ENCODE results near the gene SETX.
"Not testable (repeated sequence)": the region's sequence is repeated elsewhere in the genome, so short reads cannot be mapped to it uniquely, and the experiment has no call there.

The SETX gene

DNA sequence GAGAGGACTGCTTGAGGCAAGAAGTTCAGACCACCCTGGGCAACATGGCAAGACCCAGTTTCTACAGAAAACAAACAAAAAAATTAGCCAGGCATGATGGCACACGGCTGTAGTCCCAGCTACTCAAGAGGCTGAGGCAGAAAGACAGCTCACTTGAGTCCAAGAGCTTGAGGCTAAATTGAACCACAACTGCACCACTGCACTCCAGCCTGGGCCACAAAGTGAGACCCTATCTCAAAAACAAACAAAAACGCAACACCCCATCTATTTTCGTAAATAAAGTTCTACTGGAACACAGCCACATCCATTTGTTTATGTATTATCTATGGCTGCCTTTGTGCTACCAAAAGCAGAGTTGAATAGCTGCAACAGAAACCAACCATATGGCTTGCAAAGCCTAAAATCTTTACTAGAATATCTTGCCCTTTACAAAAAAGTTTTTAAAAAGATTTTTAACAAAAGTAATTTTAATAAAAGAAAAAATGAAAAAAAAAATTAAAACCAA lies 67.5 kb downstream of the SETX start:
- Histone ChIP-seq H3K9me3 (ENCODE audit: control insufficient read depth, low read length) (no peaks in the 10 kb centered on the region), H3K4me3 (ENCODE audit: extremely low read depth, insufficient read depth, low read length, poor library complexity, severe bottlenecking) (no peak overlapping the region), H3K36me3 (ENCODE audit: control insufficient read depth, insufficient read depth, low read length) (peaks cover 74% of the 10 kb centered on the region), H3K4me1 (ENCODE audit: control insufficient read depth, insufficient read depth, low read length, poor library complexity, severe bottlenecking) (peaks cover 3% of the 10 kb centered on the region), H3K27ac (ENCODE audit: low read depth, low read length, severe bottlenecking) (no peak overlapping the region)
- WGBS, 2 experiments (ENCODE audit: insufficient coverage in 2 of 2): 92 to 100% methylated on average over 1 of the region's 3 CpGs

DNA sequence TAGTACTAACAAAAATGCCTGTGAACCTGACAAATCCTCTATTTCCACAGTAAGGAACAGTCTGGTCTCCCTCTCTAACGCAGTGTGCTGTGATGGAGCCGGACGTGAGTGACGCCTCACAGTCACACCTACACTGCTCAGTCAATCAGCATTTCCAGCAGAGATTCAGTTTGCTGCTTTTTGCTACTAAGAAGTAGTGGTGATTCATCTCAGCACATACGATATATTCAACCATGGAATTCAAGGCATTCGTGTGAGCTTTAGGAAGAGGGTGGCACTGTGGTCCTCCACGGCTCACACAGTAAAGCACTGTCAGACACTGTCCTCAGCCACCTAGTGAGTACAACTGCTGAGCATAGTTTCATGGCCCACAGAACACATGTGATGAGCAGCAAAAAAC lies 70.9 kb downstream of the SETX start:
- Histone ChIP-seq H3K9me3 (ENCODE audit: control insufficient read depth, low read length) (no peaks in the 10 kb centered on the region), H3K4me1 (ENCODE audit: control insufficient read depth, insufficient read depth, low read length, poor library complexity, severe bottlenecking) (no peaks in the 10 kb centered on the region), H3K27ac (ENCODE audit: low read depth, low read length, severe bottlenecking) (no peak overlapping the region), H3K4me3 (ENCODE audit: extremely low read depth, insufficient read depth, low read length, poor library complexity, severe bottlenecking) (no peak overlapping the region), H3K36me3 (ENCODE audit: control insufficient read depth, insufficient read depth, low read length) (peaks cover 89% of the 10 kb centered on the region)
- 96 to 100% methylated on average over 4 to 7 of the region's 7 CpGs for WGBS, 2 experiments (ENCODE audit: insufficient coverage in 2 of 2)

DNA sequence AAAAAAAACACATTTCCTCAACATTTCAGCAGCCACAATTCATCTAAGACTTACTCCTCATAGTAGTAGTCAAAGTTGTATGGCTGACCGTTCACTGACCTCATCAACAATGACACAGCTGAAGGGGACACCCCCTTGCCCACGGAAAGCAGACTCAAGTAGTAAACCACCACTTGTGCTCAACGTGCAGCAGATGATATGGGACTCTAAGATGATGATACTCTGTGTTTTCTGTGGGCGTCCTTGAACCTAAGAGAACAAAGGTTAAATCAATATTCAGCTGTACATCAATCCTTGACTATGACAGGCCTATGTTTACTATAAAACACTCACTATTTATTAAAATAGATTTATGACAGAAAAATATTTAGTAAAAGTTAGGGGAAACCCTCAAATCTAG lies 71.6 kb downstream of the SETX start:
- Histone ChIP-seq H3K4me3 (ENCODE audit: extremely low read depth, insufficient read depth, low read length, poor library complexity, severe bottlenecking) (no peak overlapping the region), H3K27ac (ENCODE audit: low read depth, low read length, severe bottlenecking) (no peak overlapping the region), H3K36me3 (ENCODE audit: control insufficient read depth, insufficient read depth, low read length) (peaks cover 88% of the 10 kb centered on the region), H3K9me3 (ENCODE audit: control insufficient read depth, low read length) (no peaks in the 10 kb centered on the region), H3K4me1 (ENCODE audit: control insufficient read depth, insufficient read depth, low read length, poor library complexity, severe bottlenecking) (no peaks in the 10 kb centered on the region)
- 100% methylated on average over 2 to 3 of the region's 4 CpGs for WGBS, 2 experiments (ENCODE audit: insufficient coverage in 2 of 2)

DNA sequence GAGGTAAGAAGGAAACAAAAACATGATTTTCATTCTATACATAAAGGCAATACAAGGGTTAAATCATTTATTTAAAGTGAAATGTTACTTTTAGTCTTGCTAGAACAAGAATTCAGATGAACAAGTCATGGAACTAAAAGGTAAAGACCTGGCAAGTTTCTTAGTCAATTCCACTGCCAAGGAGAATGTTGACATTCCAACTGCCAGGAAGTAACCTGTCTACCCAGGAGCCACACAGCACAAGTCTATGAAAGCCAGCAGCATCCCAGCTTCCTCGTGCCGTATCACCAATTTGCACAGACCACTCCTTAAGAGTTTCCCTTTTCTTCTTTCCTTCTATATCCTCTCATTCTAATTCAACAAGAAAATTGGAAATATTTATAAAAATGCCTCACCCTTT lies 79.9 kb downstream of the SETX start:
- Histone ChIP-seq H3K36me3 (ENCODE audit: control insufficient read depth, insufficient read depth, low read length) (peaks cover 98% of the 10 kb centered on the region), H3K4me1 (ENCODE audit: control insufficient read depth, insufficient read depth, low read length, poor library complexity, severe bottlenecking) (no peaks in the 10 kb centered on the region), H3K27ac (ENCODE audit: low read depth, low read length, severe bottlenecking) (no peak overlapping the region), H3K4me3 (ENCODE audit: extremely low read depth, insufficient read depth, low read length, poor library complexity, severe bottlenecking) (no peak overlapping the region), H3K9me3 (ENCODE audit: control insufficient read depth, low read length) (no peaks in the 10 kb centered on the region)
- 100% methylated on average over 1 to 2 of the region's 2 CpGs for WGBS, 2 experiments (ENCODE audit: insufficient coverage in 2 of 2)

DNA sequence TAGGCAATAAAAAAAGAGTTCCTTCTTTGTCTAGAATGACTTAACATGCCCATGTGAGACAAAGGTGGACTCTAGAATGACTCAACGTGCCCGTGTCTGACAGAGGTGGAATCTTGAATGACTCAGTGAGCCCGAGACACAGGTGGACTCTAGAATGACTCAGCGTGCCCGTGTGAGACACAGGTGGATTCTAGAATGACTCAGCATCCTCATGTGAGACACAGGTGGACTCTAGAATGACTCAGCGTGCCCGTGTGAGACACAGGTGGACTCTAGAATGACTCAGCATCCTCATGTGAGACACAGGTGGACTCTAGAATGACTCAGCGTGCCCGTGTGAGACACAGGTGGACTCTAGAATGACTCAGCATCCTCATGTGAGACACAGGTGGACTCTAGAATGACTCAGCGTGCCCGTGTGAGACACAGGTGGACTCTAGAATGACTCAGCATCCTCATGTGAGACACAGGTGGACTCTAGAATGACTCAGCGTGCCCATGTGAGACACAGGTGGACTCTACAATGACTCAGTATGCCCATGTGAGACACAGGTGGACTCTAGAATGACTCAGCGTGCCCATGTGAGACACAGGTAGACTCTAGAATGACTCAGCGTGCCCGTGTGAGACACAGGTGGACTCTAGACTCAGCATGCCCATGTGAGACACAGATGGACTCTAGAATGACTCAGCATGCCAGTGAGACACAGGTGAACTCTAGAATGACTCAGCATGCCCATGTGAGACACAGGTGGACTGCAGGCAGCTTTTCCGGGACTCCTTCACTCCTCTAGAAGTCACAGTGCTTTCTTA lies 84.9 kb downstream of the SETX start:
- H3K4me1 ChIP-seq (ENCODE audit: control insufficient read depth, insufficient read depth, low read length, poor library complexity, severe bottlenecking); H3K9me3 ChIP-seq (ENCODE audit: control insufficient read depth, low read length); H3K27ac ChIP-seq (ENCODE audit: low read depth, low read length, severe bottlenecking); H3K4me3 ChIP-seq (ENCODE audit: extremely low read depth, insufficient read depth, low read length, poor library complexity, severe bottlenecking): not testable (repeated sequence)
- H3K36me3 ChIP-seq (ENCODE audit: control insufficient read depth, insufficient read depth, low read length): peaks cover 90% of the 10 kb centered on the region
- 95 to 97% methylated on average over 6 to 8 of the region's 16 CpGs for WGBS, 2 experiments (ENCODE audit: insufficient coverage in 2 of 2)

DNA sequence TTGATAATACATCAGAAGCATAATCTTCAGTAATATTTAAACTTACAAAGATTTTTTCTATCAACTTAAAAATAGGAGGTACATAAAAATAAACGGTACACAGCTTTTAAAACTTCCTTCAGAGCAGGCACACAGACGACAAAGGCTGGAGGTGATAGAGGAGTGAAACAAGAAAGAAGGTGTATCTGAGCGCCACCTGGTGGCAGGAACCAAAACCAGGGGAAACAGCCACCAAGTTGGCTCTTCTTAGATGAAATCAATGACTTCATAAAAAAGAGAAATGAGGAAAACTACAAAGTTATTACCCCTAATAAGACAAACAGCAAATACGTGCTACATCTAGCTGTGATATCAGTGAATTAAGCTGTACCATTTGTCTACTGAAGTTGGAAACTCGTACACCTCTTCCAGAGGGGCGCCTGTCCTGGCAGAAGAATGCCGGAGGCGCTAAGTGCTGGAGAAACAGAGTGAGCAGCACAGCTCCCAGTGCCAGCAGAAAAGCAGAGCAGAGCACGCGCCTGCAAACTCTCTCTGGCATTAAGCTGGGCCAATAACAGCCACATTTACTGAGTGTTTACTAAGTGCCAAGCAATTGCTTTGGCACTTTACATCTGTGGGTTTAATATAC lies 85.9 kb downstream of the SETX start:
- H3K27ac ChIP-seq (ENCODE audit: low read depth, low read length, severe bottlenecking): no peak overlapping the region
- 63 to 72% methylated on average over 8 of the region's 10 CpGs for WGBS, 2 experiments (ENCODE audit: insufficient coverage in 2 of 2)
- H3K4me1 ChIP-seq (ENCODE audit: control insufficient read depth, insufficient read depth, low read length, poor library complexity, severe bottlenecking): no peaks in the 10 kb centered on the region
- H3K4me3 ChIP-seq (ENCODE audit: extremely low read depth, insufficient read depth, low read length, poor library complexity, severe bottlenecking): no peak overlapping the region
- peaks cover 90% of the 10 kb centered on the region for H3K36me3 ChIP-seq (ENCODE audit: control insufficient read depth, insufficient read depth, low read length)
- no peaks in the 10 kb centered on the region for H3K9me3 ChIP-seq (ENCODE audit: control insufficient read depth, low read length)

DNA sequence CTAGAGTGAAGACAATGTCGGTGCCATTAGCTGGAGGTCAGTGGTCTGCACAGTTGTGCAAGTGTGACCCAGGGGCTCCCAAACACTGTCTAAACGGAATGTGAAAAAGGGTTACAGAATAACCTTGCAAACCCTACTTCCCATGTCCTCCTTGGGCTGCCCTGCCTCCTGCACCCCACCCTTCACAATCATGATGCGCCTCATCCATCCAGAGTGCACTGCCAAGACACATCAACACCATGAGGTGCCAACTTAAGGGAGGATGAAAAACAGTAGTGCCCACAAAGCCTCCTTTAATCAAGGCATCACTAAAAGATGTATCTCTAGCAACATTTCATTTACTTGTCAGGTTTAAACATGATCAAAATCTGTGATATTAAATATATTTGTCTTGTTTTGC lies 87.1 kb downstream of the SETX start:
- Histone ChIP-seq H3K9me3 (ENCODE audit: control insufficient read depth, low read length) (no peaks in the 10 kb centered on the region), H3K4me3 (ENCODE audit: extremely low read depth, insufficient read depth, low read length, poor library complexity, severe bottlenecking) (no peak overlapping the region), H3K27ac (ENCODE audit: low read depth, low read length, severe bottlenecking) (no peak overlapping the region), H3K36me3 (ENCODE audit: control insufficient read depth, insufficient read depth, low read length) (peaks cover 90% of the 10 kb centered on the region), H3K4me1 (ENCODE audit: control insufficient read depth, insufficient read depth, low read length, poor library complexity, severe bottlenecking) (no peaks in the 10 kb centered on the region)
- WGBS, 2 experiments (ENCODE audit: insufficient coverage in 2 of 2): 86 to 95% methylated on average over 3 of the region's 3 CpGs

DNA sequence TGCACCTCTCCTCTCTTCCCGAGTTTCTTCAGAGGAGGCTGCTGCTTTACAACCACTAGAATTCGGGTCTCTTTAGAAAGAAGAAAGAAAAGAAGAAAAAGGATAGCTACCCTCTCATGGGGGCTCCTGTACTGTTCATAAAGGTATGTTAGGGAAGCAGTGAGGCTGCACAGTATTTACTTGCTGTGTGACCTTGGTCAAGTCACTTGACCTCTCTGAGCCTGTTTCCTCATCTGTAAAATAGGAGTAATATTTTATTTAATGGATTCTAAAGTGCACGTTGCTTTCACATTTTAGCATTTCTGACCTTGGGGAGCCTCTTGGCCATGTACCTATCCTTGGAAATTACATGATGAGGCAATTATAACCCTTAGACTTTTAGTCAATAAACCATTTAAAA lies 88.8 kb downstream of the SETX start:
- 100% methylated on average over 2 of the region's 3 CpGs; no CpG with 5 or more reads in 1 of the 2 experiments for WGBS, 2 experiments (ENCODE audit: insufficient coverage in 2 of 2)
- peaks cover 84% of the 10 kb centered on the region for H3K36me3 ChIP-seq (ENCODE audit: control insufficient read depth, insufficient read depth, low read length)
- H3K27ac ChIP-seq (ENCODE audit: low read depth, low read length, severe bottlenecking): peak overlapping the region; percentile 10
- H3K9me3 ChIP-seq (ENCODE audit: control insufficient read depth, low read length): no peaks in the 10 kb centered on the region
- H3K4me3 ChIP-seq (ENCODE audit: extremely low read depth, insufficient read depth, low read length, poor library complexity, severe bottlenecking): no peak overlapping the region
- H3K4me1 ChIP-seq (ENCODE audit: control insufficient read depth, insufficient read depth, low read length, poor library complexity, severe bottlenecking): peaks cover 3% of the 10 kb centered on the region

DNA sequence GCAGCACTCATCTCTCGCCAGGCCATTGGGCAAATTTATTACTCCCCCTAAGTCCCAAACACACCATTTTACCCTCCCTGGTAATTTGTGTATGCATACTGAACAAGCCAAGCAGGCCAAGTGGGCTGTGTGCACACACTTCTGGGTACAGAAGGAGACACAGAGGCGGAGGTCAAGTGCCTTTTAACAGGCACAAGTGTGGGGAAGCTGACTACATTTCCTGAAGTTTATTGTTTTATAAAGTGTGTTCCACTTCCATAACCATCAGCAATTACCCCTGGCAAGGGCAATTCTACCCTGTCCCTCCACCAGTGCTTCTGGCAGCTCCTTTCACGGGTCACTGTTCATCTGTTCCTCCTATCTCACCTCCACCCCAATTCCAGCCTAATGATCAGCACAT lies 93.9 kb downstream of the SETX start:
- Histone ChIP-seq H3K27ac (ENCODE audit: low read depth, low read length, severe bottlenecking) (no peak overlapping the region), H3K4me3 (ENCODE audit: extremely low read depth, insufficient read depth, low read length, poor library complexity, severe bottlenecking) (no peak overlapping the region), H3K4me1 (ENCODE audit: control insufficient read depth, insufficient read depth, low read length, poor library complexity, severe bottlenecking) (peaks cover 3% of the 10 kb centered on the region), H3K9me3 (ENCODE audit: control insufficient read depth, low read length) (no peaks in the 10 kb centered on the region), H3K36me3 (ENCODE audit: control insufficient read depth, insufficient read depth, low read length) (peaks cover 41% of the 10 kb centered on the region)
- 92 to 100% methylated on average over 2 of the region's 3 CpGs for WGBS, 2 experiments (ENCODE audit: insufficient coverage in 2 of 2)

DNA sequence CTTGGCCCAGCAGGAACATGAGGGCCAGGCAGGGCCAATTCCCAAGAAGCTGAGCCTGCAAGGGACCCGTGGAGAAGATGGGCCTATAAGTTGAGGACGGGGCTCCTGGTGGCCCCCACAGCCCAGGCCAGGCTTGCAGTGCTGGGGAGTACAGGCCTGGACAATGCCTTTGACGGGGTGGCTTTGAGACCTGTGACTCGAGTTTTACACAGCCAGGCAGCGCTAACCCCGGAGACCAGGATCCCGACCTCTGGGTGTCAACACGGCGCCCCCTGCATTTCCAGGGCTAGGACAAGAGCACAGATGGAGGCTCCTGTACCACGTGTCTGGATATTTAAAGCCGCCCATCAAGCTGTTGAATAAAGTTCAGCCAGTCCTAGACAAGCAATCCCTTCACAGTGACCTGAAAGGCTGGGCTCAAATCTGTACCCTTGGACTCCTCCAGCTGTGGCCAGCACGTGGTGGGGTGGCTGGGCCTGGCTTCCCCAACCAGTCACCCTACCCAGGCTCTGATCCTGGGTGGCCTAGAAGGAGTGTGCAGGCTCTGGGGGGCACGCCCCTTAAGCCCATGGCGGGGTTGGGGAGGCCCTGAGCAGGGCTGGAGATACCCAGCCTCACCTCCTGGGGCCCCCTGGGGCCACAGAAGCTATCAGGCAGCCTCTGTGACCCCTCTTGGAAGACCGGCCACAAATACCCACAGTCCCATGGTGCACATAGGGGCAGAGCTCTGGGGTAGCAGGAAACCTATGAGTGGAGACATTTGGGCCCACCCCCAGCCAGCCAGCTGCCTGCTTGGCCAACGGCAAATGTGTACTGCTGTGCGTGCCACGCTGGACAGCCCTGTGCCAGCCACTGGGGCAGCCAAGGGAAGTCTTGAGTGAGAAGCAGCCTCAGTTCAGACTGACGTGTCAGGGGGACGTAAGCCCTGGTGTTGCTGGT lies 104.2 kb downstream of the SETX start:
- peaks cover 21% of the 10 kb centered on the region for H3K9me3 ChIP-seq (ENCODE audit: control insufficient read depth, low read length)
- H3K27ac ChIP-seq (ENCODE audit: low read depth, low read length, severe bottlenecking): no peak overlapping the region
- no peak overlapping the region for H3K4me3 ChIP-seq (ENCODE audit: extremely low read depth, insufficient read depth, low read length, poor library complexity, severe bottlenecking)
- H3K36me3 ChIP-seq (ENCODE audit: control insufficient read depth, insufficient read depth, low read length): no peaks in the 10 kb centered on the region
- no peaks in the 10 kb centered on the region for H3K4me1 ChIP-seq (ENCODE audit: control insufficient read depth, insufficient read depth, low read length, poor library complexity, severe bottlenecking)
- WGBS, 2 experiments (ENCODE audit: insufficient coverage in 2 of 2): 91 to 94% methylated on average over 18 of the region's 20 CpGs

All from mesodermal cell (in vitro differentiated cells).